ENCODE measurements around the gene YPEL1.

DNA sequence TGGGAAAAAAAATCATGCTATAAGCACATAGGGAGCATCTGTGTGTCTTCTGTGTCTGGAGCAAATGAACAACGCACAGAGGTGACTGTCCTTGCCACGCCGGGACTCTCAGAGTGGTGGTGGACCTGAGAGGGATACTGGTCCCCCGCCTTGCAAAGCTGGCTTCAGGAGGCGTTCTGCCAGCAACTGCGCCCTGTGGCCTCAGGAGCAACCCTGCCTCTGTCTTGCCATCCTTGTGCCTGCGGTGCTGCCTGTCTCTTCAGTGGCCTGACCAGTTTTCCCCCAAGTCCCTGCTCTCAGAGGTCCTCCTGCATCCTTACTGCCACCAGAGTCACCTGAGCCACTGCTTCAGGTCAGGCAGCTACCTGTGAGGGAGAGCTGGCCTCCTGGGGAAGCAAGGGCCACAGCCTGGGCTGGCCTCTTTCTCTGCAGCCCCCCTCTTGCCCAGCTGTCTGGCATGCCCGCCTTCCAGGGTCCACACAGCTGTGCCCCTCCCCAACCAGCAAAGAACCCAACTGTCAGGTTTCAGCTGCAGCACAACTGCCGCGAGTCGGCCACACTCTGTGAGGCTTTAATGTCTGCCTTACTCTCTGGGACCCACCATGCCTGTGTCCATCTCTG is 30.4 kb upstream of the YPEL1 start:
- TF ChIP-seq, protein P1, sequence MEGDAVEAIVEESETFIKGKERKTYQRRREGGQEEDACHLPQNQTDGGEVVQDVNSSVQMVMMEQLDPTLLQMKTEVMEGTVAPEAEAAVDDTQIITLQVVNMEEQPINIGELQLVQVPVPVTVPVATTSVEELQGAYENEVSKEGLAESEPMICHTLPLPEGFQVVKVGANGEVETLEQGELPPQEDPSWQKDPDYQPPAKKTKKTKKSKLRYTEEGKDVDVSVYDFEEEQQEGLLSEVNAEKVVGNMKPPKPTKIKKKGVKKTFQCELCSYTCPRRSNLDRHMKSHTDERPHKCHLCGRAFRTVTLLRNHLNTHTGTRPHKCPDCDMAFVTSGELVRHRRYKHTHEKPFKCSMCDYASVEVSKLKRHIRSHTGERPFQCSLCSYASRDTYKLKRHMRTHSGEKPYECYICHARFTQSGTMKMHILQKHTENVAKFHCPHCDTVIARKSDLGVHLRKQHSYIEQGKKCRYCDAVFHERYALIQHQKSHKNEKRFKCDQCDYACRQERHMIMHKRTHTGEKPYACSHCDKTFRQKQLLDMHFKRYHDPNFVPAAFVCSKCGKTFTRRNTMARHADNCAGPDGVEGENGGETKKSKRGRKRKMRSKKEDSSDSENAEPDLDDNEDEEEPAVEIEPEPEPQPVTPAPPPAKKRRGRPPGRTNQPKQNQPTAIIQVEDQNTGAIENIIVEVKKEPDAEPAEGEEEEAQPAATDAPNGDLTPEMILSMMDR (IDR thresholded peaks at IDR 0.05): no peak
- TF ChIP-seq POLR2AphosphoS5 (IDR thresholded peaks at IDR 0.05) (no peak), POLR2A (IDR thresholded peaks at IDR 0.05) (no peak), EP300 (IDR thresholded peaks at IDR 0.05) (no peak)

All from suprapubic skin (tissue), 4 donors.